Right kidney (tissue), 1 donor: ENCODE results near the gene TFE3.
"Not testable (repeated sequence)": the region's sequence is repeated elsewhere in the genome, so short reads cannot be mapped to it uniquely, and the experiment has no call there.

ENCODE experiments used
- DNase-seq: peaks from one replicate; pipeline ENCODE4 v3.0.0-alpha.2; 2016

TFE3 gene

DNA sequence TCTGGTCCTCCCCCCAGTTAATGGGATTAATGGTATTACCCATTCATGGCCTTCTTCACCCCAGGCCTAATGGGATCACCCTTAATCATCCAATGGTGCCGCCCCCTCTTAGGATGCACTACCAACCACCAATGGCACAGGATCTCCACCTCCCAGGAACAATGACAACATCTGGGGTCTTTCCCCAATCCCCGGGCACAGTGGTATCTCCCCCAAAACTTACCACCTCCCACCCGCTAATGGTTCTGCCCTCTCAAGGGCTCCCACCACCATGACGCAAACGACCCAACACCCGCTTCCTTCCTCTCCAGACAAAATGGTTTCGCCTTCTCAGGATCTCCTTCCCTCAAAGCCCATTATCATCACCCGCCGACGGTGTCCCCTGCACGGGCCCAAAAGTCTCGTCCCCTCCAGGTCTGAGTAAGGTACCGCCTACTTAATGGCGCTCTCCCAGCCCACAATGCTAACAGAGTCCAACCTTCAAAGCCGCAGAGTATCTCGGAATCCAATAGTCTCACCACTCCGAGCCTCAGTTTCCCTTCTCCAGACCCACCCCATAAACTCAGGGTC, 41.6 kb downstream of the TFE3 start:
- no peak for DNase-seq

DNA sequence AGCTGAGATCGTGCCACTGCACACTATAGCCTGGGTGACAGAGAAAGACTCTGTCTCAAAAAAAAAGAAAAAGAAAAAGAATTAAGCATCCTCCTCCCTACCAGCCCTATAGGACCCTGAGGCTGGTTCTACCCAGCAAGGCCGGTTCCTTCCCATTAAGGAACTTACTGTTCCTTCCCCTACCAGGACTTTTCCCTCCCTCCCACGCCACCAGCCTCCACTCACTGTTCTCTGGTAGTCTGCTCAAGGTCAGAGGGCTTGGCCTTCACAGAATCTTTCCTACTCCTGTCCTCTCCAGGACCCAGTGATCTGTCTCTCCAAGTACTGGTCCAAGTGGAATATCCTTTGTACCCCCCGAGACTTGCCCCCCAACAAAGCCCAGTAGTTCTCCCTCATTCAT, 42.5 kb downstream of the TFE3 start:
- DNase-seq, result no peak

DNA sequence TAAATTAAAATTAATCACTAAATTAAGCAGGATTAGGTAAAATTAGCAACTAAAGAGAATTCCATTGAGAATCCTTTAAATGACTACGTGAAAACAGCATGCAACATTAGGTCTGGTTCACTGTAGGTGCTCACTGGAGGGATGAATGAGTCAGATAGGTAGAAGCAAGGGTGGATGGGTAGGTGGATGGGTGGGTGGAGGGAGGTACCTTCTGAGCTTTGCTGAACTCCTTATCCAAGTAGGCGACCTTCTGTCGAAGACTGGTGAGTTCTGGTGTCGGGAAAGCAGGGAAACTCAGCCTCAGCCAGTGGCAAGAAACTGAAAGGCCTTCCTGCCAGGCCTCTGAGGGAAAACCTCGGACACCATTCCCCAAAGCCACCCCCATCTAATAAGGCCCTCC, 44.1 kb downstream of the TFE3 start:
- no peak for DNase-seq

DNA sequence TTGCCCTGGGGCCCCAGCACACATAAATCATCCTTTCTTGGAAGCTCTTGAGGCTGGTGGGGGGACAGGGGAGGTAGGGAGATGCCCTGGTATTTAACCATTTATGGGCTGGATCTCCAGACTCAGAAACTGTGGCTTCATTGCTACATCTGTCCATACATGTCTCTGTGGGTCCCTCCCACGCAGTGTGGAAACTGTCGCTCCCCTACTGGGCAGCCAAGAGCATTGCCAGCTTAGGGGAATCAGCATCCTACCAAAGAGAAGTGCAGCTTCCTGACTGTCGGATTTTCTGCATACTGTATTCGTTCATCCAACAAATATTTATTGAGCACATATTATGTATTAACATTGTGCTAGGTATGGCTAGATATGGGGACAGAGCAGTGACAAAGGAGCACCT, 44.8 kb downstream of the TFE3 start:
- DNase-seq, result no peak

DNA sequence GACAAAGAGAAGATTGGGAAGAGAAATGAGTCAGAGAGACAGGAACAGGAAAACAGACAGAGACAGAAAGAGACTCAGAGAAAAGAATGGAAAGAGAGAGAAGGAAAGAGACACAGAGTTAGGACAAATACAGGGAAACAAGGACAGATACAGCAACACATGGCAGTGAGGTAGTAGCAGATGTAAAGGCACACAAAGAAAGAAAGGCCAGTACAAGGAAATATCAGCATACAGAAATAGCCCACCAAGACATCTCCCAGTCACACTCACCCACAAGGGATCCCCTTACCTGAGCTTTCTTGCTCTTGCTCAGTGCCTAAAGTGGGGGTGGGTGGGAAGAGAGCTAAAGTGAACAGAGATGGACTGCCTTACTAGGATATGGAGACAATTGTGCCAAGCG, 45.3 kb downstream of the TFE3 start:
- DNase-seq, result no peak

DNA sequence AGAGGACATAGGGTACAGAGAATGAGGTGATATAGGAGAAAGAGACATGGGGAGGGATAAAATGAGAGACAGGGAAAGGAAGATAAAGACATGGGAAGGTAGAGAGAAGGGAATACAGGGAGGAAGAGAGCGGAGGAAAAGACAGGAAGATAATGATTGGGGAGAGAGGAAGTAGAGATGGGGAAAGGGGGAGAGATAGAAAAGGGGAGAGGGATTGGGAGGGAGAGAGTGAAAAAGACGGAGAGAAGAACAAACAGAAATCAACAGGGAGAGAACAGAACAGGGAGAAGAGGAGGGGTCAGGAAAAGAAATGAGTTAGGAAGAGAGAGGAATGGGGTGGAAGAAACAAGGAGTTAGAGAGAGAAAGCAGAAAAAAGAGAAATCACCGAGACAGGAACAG, 45.7 kb downstream of the TFE3 start:
- no peak for DNase-seq

DNA sequence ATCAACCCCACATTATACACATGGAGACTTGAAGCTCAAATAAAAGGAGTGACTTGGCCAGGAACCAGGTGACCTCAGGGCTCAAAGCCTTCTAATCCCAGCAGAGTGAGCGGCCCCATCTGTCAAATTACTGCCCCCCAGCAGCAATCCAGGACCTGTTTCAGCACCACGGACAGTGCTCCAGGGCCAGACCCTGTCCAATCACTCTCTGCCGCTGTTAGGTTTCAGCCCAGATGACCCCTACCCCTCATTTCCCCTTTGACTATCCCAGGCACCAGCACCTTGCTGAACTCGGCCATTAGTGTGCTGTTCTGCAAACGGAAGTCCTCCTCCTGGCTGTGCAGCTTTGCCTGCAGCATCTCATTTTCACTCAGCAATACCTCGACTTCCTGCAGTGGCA, 46.2 kb downstream of the TFE3 start:
- no peak for DNase-seq

DNA sequence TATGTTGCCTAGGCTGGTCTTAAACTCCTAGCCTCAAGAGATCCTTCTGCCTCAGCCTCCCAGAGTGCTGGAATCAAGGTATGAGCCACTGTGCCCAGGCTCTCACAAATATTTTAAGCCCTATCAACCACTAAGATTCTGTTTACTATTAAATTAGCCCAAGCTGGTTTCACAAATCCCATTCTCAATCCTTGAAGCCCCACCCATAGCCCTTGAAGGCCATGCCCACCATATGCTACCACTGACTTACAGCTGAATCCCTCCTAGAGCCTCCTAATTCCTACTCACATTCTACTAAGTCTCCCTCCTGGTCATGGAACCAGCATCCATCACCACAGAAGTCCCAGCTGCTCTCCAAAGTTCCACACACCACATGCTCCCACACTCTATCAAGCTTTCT, 50.8 kb downstream of the TFE3 start:
- DNase-seq, result no peak

DNA sequence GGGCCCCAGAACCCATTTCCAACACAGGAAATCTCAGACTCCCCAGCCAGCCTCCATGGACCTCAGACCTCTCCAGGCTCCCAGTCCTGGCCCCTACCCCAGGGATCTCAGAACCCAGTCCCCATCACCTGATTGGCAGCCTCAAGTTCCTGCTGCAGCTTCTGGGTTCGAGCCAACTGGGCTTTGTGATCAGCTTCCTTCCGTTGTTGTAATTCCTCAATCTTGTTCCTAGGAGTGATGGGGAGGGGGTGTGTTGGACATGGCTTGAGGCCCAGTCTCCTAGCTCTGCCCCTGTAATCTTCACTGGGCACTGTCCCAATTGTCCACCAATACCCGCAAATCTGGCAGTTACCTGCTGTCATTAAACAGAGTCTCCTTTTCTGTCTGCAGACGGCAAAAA, 53.7 kb downstream of the TFE3 start:
- DNase-seq, result no peak

DNA sequence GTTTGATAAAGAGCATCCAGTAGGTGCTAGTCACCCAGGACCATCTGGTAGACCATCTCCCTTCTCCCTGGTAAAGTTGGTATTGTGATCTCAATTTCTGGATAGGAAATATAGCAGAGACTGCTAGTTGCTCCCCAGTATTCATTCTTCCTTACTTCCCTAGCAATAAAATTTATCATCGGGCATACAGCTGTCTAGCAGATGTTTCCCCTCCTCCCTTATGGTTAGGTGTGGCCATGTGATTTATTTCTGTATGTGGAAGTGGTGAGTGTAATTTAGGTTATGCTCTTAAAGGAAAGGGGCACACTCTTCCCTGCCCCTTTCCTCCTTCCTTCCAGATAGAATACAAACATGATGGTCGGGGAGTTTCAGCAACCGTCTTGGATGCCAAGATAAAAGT, 59.3 kb downstream of the TFE3 start:
- DNase-seq, result no peak

DNA sequence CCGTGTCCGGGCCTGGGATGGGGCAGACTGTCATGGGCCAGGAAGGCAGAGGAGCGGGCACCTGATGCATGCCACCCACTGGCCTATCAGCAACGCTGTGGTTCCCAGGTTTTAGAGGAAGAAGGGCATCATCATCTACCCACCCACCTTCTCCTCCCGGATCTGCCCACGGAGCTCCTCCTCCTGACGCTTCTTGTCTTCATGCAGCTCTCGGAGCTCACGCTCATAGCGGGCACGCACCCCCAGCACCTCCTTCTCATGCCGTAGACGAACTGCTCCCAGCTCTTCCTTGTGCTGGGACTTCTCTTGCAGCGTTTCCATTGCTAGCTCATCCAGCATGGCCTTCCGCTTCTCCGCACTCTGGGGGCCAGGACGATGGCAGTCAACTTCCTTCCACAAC, 60.1 kb downstream of the TFE3 start:
- DNase-seq, result no peak

DNA sequence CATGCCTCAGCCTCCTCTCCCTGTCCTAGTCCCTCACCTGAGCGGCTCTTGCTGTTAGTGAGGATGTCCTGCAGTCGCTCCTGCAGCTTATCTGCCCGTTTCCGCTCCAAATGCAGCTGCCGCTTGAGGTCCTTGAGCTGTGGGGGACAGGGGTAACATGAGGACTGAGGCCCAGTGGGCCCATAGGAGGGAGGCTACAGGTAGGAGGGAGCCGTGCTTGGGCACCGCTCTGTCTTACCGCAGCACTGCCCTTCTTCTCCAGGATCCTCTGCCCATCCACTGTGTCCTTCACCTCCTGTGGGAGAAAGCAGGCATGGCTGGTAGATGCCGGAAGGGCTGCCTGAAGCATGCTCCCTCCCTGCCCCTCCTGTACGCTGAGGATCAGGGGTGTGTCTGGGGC, 62.0 kb downstream of the TFE3 start:
- DNase-seq, result no peak

DNA sequence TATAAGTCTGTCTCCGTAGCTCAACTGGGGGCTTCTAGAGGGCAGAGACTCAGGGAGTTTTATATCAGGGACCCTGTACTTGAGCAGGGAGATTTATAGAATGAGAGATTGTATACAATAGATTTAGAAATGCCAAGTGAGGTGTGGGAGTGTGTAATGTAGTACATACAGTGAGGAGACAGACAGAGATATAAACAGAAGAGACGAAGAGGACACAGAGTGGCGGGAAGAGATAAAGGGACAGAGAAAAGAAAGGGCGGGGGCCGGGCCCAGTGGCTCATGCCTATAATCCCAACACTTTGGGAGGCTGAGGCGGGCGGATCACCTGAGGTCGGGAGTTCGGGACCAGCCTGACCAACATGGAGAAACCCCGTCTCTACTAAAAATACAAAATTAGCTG, 62.8 kb downstream of the TFE3 start:
- DNase-seq, result not testable (repeated sequence)
